ENCODE data around the gene RNPEPL1. TPM values are rescaled to one million over a fixed set of nuclear protein-coding genes. Genes with fewer than 3 reads are reported as not detected.
"Not testable (repeated sequence)": the region's sequence is repeated elsewhere in the genome, so short reads cannot be mapped to it uniquely, and the experiment has no call there.

The RNPEPL1 gene, protein sequence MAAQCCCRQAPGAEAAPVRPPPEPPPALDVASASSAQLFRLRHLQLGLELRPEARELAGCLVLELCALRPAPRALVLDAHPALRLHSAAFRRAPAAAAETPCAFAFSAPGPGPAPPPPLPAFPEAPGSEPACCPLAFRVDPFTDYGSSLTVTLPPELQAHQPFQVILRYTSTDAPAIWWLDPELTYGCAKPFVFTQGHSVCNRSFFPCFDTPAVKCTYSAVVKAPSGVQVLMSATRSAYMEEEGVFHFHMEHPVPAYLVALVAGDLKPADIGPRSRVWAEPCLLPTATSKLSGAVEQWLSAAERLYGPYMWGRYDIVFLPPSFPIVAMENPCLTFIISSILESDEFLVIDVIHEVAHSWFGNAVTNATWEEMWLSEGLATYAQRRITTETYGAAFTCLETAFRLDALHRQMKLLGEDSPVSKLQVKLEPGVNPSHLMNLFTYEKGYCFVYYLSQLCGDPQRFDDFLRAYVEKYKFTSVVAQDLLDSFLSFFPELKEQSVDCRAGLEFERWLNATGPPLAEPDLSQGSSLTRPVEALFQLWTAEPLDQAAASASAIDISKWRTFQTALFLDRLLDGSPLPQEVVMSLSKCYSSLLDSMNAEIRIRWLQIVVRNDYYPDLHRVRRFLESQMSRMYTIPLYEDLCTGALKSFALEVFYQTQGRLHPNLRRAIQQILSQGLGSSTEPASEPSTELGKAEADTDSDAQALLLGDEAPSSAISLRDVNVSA
- 61.8 TPM for polyA plus RNA-seq
- long read RNA-seq, donor 1, full-length matches to known transcripts = 7 of 7 reads
- long read RNA-seq, donor 1, partial matches to known transcripts = 0 of 7 reads
- long read RNA-seq, donor 1, other reads (novel, unspliced or antisense) = 0 of 7 reads
- long read RNA-seq, donor 2, full-length matches to known transcripts = 25 of 25 reads
- long read RNA-seq, donor 2, partial matches to known transcripts = 0 of 25 reads
- long read RNA-seq, donor 2, other reads (novel, unspliced or antisense) = 0 of 25 reads
- long read RNA-seq, donor 3 = 0 reads
- long read RNA-seq, donor 4, full-length matches to known transcripts = 2 of 2 reads
- long read RNA-seq, donor 4, partial matches to known transcripts = 0 of 2 reads
- long read RNA-seq, donor 4, other reads (novel, unspliced or antisense) = 0 of 2 reads
- long read RNA-seq, donor 5, full-length matches to known transcripts = 11 of 11 reads
- long read RNA-seq, donor 5, partial matches to known transcripts = 0 of 11 reads
- long read RNA-seq, donor 5, other reads (novel, unspliced or antisense) = 0 of 11 reads
- long read RNA-seq, donor 6, full-length matches to known transcripts = 11 of 101 reads
- long read RNA-seq, donor 6, partial matches to known transcripts = 90 of 101 reads
- long read RNA-seq, donor 6, other reads (novel, unspliced or antisense) = 0 of 101 reads
- long read RNA-seq, donor 7, full-length matches to known transcripts = 3 of 3 reads
- long read RNA-seq, donor 7, partial matches to known transcripts = 0 of 3 reads
- long read RNA-seq, donor 7, other reads (novel, unspliced or antisense) = 0 of 3 reads
- long read RNA-seq, donor 8, full-length matches to known transcripts = 13 of 13 reads
- long read RNA-seq, donor 8, partial matches to known transcripts = 0 of 13 reads
- long read RNA-seq, donor 8, other reads (novel, unspliced or antisense) = 0 of 13 reads
- long read RNA-seq, donor 9, full-length matches to known transcripts = 2 of 8 reads
- long read RNA-seq, donor 9, partial matches to known transcripts = 6 of 8 reads
- long read RNA-seq, donor 9, other reads (novel, unspliced or antisense) = 0 of 8 reads
- long read RNA-seq, donor 10, full-length matches to known transcripts = 12 of 86 reads
- long read RNA-seq, donor 10, partial matches to known transcripts = 74 of 86 reads
- long read RNA-seq, donor 10, other reads (novel, unspliced or antisense) = 0 of 86 reads
- long read RNA-seq, donor 11, full-length matches to known transcripts = 10 of 10 reads
- long read RNA-seq, donor 11, partial matches to known transcripts = 0 of 10 reads
- long read RNA-seq, donor 11, other reads (novel, unspliced or antisense) = 0 of 10 reads

- H3K27ac ChIP-seq (ENCODE audit: low read length) = peak within 1 kb of the TSS; percentile 91
- H3K9me3 ChIP-seq (ENCODE audit: control insufficient read depth, low read depth, low read length) = no peaks in the 10 kb centered on the region
- peak within 1 kb of the TSS; percentile 60 for H3K4me3 ChIP-seq (ENCODE audit: low read length)
- peak in 1 of 2 donors; percentile 80 for DNase-seq
- peaks cover 47% of the 10 kb centered on the region for H3K4me1 ChIP-seq (ENCODE audit: control insufficient read depth, insufficient read depth, low read length)
- WGBS (ENCODE audit: insufficient coverage, low lambda C conversion rate) = no CpG with 5 or more reads among the region's 106 CpGs
- H3K36me3 ChIP-seq (ENCODE audit: control insufficient read depth, insufficient read depth, low read length) = peaks cover 6% of the 10 kb centered on the region
- no peaks in the 10 kb centered on the region for H3K27me3 ChIP-seq (ENCODE audit: control insufficient read depth, insufficient read depth, low read length)
Measured at GRCh38 chr2:240567872-240568677, at the start of gene RNPEPL1. RNPEPL1 (plus strand) TSS chr2:240568484; CDS start chr2:240568587, 103 bp downstream.

- peaks cover 13% of the 10 kb centered on the region for H3K36me3 ChIP-seq (ENCODE audit: control insufficient read depth, insufficient read depth, low read length)
- no peak overlapping the region for H3K4me3 ChIP-seq (ENCODE audit: low read length)
- no peak overlapping the region for H3K27ac ChIP-seq (ENCODE audit: low read length)
- H3K4me1 ChIP-seq (ENCODE audit: control insufficient read depth, insufficient read depth, low read length) = no peaks in the 10 kb centered on the region
- no peak for DNase-seq
- peaks cover 15% of the 10 kb centered on the region for H3K27me3 ChIP-seq (ENCODE audit: control insufficient read depth, insufficient read depth, low read length)
- WGBS (ENCODE audit: insufficient coverage, low lambda C conversion rate) = 93% methylated on average over 3 of the region's 5 CpGs
- H3K9me3 ChIP-seq (ENCODE audit: control insufficient read depth, low read depth, low read length) = peaks cover 15% of the 10 kb centered on the region
Measured at GRCh38 chr2:240518981-240519380, 49.3 kb upstream of the RNPEPL1 start.

GRCh38 chr2:240519396-240520129 is 48.7 kb upstream of the RNPEPL1 start:
- no peak overlapping the region for H3K4me3 ChIP-seq (ENCODE audit: low read length)
- peaks cover 15% of the 10 kb centered on the region for H3K27me3 ChIP-seq (ENCODE audit: control insufficient read depth, insufficient read depth, low read length)
- no peak overlapping the region for H3K27ac ChIP-seq (ENCODE audit: low read length)
- H3K4me1 ChIP-seq (ENCODE audit: control insufficient read depth, insufficient read depth, low read length) = no peaks in the 10 kb centered on the region
- H3K36me3 ChIP-seq (ENCODE audit: control insufficient read depth, insufficient read depth, low read length) = peaks cover 18% of the 10 kb centered on the region
- DNase-seq = no peak
- peaks cover 17% of the 10 kb centered on the region for H3K9me3 ChIP-seq (ENCODE audit: control insufficient read depth, low read depth, low read length)
- 31% methylated on average over 5 of the region's 25 CpGs for WGBS (ENCODE audit: insufficient coverage, low lambda C conversion rate)

DNA sequence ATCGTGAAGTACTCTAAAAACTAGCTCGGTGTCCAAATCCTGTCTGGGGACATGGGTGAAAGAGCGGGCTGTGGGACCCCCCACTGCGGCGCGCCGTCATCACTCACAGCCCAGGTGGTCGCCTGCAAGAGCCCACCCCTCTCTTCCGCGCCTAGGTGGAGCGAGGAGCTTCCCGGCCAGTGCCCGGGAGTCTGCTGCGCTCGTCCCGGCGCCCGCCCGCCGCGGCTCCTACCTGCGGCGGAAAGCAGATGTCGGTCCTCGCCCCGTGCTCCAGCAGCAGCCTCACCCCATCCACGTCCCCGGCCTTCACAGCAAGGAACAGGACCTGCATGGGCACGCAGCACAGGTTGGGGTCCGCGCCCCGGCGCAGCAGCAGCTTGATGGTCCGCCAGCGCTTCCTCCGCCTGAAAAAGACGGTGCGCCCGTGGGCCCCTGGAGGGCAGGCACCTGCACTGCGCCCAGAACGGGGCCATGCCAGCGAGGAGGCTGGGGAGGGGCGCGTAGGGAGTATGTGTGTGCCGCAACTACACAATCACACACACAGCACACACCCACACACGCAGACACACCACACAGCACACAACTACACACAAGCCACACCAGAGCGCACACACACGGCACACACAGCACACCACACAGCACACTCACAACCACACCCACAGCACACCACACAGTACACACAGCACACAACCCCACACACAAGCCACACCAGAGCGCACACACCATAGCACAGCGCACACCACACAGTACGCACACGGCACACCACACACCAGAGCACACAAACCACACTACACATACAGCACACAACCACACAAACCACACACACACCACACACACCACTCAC is 47.9 kb upstream of the RNPEPL1 start:
- WGBS (ENCODE audit: insufficient coverage, low lambda C conversion rate) = no CpG with 5 or more reads among the region's 52 CpGs

GRCh38 chr2:240520974-240521350 is 47.3 kb upstream of the RNPEPL1 start:
- WGBS (ENCODE audit: insufficient coverage, low lambda C conversion rate) = no CpG with 5 or more reads among the region's 12 CpGs
- Histone ChIP-seq H3K9me3 (ENCODE audit: control insufficient read depth, low read depth, low read length) (peaks cover 26% of the 10 kb centered on the region), H3K4me1 (ENCODE audit: control insufficient read depth, insufficient read depth, low read length) (no peaks in the 10 kb centered on the region), H3K27ac (ENCODE audit: low read length) (no peak overlapping the region), H3K4me3 (ENCODE audit: low read length) (no peak overlapping the region), H3K36me3 (ENCODE audit: control insufficient read depth, insufficient read depth, low read length) (peaks cover 29% of the 10 kb centered on the region), H3K27me3 (ENCODE audit: control insufficient read depth, insufficient read depth, low read length) (peaks cover 15% of the 10 kb centered on the region)
- DNase-seq = no peak

More for the DNA sequence above, 47.9 kb upstream of the RNPEPL1 start:
- Histone ChIP-seq H3K9me3 (ENCODE audit: control insufficient read depth, low read depth, low read length) (peaks cover 20% of the 10 kb centered on the region), H3K27me3 (ENCODE audit: control insufficient read depth, insufficient read depth, low read length) (peaks cover 15% of the 10 kb centered on the region), H3K36me3 (ENCODE audit: control insufficient read depth, insufficient read depth, low read length) (peaks cover 23% of the 10 kb centered on the region), H3K4me3 (ENCODE audit: low read length) (no peak overlapping the region), H3K4me1 (ENCODE audit: control insufficient read depth, insufficient read depth, low read length) (no peaks in the 10 kb centered on the region), H3K27ac (ENCODE audit: low read length) (no peak overlapping the region)
- DNase-seq = no peak

- not testable (repeated sequence) for H3K4me1 ChIP-seq (ENCODE audit: control insufficient read depth, insufficient read depth, low read length); H3K27ac ChIP-seq (ENCODE audit: low read length); H3K4me3 ChIP-seq (ENCODE audit: low read length); DNase-seq
- Histone ChIP-seq H3K27me3 (ENCODE audit: control insufficient read depth, insufficient read depth, low read length) (peaks cover 15% of the 10 kb centered on the region), H3K9me3 (ENCODE audit: control insufficient read depth, low read depth, low read length) (peaks cover 32% of the 10 kb centered on the region), H3K36me3 (ENCODE audit: control insufficient read depth, insufficient read depth, low read length) (peaks cover 33% of the 10 kb centered on the region)
- WGBS (ENCODE audit: insufficient coverage, low lambda C conversion rate) = 100% methylated on average over 1 of the region's 5 CpGs
Measured at GRCh38 chr2:240521885-240522284, 46.4 kb upstream of the RNPEPL1 start.

DNA sequence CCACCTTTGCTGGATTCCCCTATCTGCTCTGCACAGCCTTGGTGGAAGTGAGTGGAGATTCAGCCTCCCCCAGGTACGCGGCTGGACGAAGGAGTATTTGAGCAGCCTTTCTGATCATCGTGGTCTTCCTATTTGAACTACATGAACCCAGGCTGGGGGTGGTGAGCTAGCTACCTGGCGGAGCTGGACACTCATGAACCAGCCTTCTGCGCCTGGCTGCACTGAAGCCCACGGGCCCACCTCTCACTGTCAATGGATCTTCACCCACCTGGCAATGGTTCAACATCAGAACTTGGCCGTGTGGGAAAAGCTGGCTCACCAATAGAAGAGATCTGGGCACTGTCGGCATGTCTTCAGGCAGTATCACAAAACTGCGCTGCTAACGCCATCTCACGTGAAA is 45.9 kb upstream of the RNPEPL1 start:
- peaks cover 15% of the 10 kb centered on the region for H3K27me3 ChIP-seq (ENCODE audit: control insufficient read depth, insufficient read depth, low read length)
- H3K4me1 ChIP-seq (ENCODE audit: control insufficient read depth, insufficient read depth, low read length) = no peaks in the 10 kb centered on the region
- WGBS (ENCODE audit: insufficient coverage, low lambda C conversion rate) = no CpG with 5 or more reads among the region's 12 CpGs
- peaks cover 33% of the 10 kb centered on the region for H3K36me3 ChIP-seq (ENCODE audit: control insufficient read depth, insufficient read depth, low read length)
- no peak overlapping the region for H3K4me3 ChIP-seq (ENCODE audit: low read length)
- DNase-seq = no peak
- no peak overlapping the region for H3K27ac ChIP-seq (ENCODE audit: low read length)
- H3K9me3 ChIP-seq (ENCODE audit: control insufficient read depth, low read depth, low read length) = peaks cover 37% of the 10 kb centered on the region

Data from large intestine (tissue), 12 donors.